GM18520 (cell line): ENCODE measurements around the gene RAI14.

Source experiments
- ATAC-seq: cut with Tn5 transposase; IDR thresholded peaks from one replicate; pipeline ENCODE4 v1.9.1; 2021; ENCODE audit not compliant: unreplicated experiment

The RAI14 gene

GRCh38 chr5:34639852-34640626 is 16.1 kb upstream of the RAI14 start:
- ATAC-seq, result no peak

DNA sequence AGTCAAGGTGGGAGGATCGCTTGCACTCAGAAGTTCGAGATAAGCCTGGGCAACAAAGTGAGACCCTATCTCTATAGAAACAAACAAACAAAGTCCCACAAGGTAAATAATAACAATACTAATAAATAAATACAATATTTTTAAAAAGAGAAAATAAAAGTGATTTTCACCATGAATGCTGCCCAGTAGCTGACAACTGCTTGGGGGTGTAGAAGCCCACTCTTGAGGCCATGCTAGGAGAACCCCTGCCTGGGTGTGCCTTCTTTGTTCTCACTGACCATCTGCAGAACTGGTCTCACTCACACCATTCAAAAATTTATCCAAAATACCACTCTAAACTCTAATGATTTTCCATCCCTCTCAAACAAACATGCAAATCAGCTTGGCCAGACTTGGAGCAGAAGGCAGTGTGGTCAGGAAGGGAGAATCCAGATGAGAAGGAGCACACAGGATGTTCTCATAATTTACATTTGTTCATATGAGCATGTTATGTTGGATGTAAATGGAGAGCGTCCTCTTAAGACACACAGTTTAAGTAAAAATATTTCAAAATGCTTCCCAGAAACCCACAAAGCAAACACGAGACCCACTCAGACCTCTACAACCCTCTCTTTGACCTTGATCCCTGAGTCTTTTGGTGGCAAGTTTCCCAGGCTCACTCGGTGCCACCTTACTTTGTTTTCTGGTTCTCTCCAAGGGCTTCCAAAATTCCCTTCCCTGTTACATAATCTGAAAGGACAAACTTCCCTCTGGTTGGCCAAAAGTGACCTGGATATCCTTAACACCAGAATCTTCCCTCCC is 7.9 kb upstream of the RAI14 start:
- ATAC-seq, result no peak

GRCh38 chr5:34648840-34649158 is 7.3 kb upstream of the RAI14 start:
- ATAC-seq, result no peak

- no peak for ATAC-seq
These were observed 4.3 kb upstream of the RAI14 start for GRCh38 chr5:34651791-34652190.

- no peak for ATAC-seq
These were observed 3.7 kb upstream of the RAI14 start for GRCh38 chr5:34652466-34652865.

DNA sequence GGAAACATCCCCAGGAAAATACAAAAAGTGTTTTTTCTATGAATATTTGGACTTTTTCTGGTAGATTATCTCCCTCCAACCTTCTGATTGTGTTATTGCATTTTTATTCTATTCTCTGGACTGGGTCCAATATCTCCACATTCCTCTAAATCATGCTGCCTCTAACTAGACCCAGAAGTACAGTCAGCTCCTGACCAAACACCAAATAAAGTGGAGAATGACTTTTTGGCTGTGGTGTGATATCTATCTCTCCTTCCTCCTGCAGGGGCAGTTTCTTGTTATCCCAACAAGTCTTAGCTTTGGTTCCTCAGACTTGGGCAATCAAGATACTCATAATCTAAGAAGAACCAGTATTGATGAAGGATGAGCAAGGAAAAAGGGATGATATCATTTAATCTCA is 3.2 kb upstream of the RAI14 start:
- no peak for ATAC-seq

DNA sequence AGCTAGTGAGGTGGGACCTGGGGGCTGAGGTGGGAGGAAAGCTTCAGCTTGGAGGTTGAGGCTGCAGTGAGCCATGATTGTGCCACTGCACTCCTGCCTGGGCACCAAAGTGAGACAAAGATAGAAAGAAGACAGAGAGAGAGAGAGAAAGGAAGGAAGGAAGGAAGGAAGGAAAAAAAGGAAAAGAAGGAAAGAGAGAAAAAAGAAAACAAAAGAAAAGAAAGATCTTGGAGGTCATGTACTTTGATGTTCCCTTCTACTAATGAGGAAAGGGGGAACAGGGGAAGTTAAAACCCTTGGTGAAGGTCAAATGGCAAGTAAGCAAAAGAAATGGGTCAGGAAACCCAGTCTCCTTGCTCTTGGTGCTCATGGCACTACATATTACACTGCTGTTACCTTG is 2.4 kb upstream of the RAI14 start:
- ATAC-seq, result no peak

DNA sequence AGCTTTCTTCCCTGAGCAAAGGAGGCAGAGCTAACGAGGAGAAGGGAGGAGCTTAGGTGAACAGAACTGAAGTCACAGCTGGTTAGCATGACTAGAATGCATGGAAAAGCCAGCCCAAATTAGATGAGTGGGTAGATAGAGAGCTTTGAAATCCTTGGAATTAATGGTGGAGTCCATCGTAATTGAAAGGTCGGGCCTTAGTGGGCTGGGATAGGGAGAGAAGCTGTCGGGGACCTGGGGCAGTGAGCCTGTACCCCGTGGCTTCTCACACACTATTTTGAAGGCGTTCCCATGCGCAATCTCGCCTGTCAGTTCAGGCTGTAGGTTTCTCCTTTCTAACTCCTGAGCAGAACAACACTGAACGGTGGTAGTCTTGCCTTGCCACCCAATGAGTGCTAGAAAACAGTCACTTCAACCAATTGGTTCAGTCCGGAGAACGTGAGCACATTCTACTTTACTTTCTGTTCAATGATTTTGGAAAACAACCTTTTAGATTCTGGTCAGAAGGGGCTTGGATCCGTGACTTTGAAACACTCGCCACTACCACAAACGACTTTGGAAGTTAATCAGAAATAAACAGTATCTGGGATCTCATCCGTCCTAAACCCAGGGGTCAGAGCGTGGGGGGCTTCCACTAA is 655 bp upstream of the RAI14 start:
- no peak for ATAC-seq

DNA sequence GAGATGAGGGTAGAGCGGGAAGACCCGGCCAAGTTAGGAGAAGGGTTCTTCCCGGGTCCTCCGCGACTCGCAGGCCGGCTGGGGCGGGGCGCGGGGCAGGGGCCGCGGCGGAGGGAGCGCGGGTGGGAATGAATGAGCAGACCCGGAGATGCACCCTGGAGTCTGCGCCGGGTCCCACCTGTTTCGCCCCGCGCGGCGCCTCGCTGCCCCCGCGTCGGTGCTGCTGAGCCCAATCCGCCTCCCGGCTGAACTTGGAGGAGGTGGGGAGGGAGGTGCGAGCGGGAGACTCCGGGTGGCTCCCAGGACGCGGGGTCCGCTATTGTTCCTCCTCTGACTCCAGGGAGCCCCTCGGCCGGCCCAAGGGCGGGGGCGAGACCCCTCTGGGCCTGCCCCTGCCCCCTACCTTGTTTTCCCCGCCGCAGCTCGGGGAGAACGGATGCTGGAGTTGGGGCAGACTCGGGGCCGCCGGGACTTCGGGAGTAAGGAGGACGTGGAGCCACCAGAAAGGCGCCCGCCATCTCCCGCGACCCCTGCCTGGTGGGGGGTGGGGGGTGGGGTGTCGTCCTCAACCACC is 659 bp downstream of the RAI14 start:
- ATAC-seq, result no peak

GRCh38 chr5:34657274-34657921 is 1.3 kb downstream of the RAI14 start:
- ATAC-seq, result no peak

DNA sequence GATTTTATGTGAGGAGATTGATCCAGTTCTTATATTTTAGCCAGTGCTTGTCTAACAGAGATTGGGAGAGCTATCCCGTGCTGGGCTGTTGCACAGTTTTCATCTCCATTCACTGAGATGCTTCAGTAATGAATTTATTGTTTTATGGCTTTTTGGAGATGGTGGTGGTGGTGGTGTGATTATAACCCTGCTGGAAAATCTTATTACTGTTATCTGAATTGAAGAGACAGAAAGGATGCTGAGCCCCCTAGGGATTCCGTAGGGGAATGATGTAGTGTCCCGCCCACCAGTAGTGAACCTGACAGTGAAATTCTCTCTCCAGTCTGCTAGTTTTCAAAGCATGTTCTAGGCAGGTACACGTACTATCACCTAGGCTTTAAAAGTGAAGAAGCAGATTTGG is 1.9 kb downstream of the RAI14 start:
- no peak for ATAC-seq

GRCh38 chr5:34659168-34659567 is 3.0 kb downstream of the RAI14 start:
- no peak for ATAC-seq

DNA sequence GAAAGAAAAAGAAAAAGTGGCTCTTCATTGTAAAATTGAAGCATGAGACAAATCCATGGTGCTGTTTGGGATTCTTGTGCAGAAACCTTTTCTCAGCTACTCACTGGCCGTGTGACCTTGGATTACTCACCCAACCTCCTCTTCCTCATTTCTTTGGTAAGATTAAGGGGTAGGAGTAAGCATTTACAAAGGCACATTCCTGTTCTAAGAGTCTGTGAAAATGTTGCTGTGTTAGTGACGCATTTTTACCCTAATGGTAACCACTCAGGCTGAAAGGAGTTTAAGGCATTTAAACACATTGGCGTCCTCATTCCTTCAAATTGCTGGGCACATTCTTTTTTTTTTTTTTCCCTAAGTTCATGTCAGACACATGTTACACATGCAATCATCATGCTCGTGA is 4.3 kb downstream of the RAI14 start:
- ATAC-seq, result no peak

DNA sequence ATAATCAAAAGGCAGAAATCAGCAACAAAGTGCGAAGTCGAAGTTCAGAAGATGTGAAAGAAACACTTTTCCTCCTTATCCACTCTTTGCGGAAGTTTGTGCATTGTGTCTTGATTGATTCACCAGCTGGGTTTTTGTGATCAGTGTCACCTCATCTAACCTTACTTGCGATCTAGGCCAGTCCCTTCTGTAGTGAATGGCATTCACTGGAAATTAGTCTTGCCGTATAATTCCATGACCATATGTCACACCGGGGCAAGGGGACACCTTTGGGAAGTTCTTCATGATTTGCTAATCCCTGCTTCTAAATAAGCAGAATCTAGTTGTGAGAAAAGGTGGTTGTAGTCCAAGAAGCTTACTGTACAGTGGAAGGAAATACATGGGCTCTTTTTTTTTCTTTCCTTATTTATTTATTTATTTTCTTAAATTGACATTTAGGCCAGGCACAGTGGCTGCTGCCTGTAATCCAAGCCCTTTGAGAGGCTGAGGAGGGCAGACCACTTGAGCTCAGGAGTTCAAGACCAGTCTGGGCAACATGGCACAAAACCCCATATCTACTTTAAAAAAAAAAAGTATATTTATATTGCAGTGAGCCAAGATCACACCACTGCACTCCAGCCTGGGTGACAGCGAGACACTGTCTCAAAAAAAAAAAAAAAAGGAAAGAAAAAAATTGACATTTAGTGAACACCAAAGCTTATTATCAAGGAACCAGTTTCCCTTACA is 7.8 kb downstream of the RAI14 start:
- ATAC-seq, result no peak

- ATAC-seq, result no peak
These were observed 10.4 kb downstream of the RAI14 start for GRCh38 chr5:34666392-34667080.

DNA sequence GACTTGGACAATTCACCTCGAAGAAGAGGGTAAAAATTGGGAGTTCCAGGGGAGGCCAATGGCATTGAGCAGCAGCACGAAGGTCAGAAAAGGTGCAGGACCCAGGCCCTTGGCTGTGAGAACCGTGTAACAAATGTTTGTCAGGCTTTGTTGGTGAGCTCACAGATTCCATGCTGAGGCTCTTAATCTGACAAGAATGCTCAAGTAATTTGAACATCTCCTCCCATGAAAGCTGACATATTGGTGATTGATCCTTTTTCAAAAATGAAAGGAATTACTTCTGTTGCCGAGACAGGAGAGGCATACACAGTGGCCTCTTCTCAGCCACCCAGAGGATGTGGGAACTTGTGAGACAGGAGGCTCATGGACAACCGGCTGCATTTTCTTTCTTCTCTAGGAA is 11.6 kb downstream of the RAI14 start:
- no peak for ATAC-seq

DNA sequence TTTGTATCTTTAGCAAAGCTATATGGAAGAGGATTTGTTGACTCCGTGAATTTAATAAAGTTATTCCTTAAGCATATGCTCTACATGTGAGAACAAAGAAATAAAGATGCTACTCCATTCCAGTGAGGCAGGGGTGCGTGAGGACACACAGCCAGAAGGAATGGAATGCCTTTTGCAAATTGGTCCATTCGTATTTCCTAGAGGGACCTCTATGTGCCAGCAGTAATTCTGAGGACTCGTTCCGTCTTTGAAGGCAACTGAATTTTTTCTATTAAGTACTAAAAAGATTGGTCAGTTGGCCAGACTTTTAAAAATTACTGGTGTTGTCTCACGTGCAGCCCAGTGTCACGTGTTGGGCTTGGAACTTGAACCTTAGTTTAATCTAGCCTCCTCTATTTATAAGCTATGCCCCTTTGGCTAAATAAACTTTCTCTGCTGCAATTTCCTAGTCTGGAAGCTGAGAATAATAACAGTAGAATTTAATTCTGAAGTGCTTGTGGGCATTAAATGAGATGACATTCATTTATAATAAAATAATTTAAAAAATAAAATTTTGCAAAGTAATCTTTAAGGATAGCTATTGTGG is 13.9 kb downstream of the RAI14 start:
- no peak for ATAC-seq

GRCh38 chr5:34672196-34672595 is 16.1 kb downstream of the RAI14 start:
- no peak for ATAC-seq

DNA sequence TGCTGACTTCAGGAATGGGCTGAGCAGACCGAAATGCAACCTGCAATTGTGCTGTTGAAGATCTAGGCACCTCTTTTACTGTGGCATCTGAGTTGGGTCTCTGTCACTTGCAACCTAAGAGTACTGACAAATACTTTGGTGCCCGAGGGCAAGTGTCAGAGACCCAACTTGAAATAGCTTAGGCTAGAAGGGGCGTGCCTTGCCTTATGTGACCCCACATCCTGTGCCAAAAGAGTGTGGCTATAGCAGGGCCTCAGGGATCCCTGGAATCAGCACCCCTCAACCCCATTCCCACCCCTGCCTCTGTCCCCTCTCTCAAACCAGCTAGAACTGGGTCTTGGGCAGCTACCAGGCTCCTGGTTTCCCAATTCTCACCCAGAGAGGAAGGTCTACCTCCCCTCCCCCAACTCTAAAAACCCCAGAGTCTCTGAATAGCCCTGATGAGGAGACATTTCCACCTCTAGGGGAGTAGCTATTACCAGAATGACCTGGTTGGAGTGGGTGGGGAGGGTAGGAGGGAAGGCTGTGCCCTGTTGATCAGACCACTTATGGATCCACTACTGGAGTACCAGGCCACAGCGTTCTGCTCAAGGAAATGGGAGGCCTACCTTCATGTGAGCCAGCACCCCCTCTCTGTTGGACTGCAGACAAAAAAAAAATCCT is 17.5 kb downstream of the RAI14 start:
- no peak for ATAC-seq
